K562 (cell line): Measurements from ENCODE around the gene NDUFAF8. TPM values are rescaled to one million over a fixed set of nuclear protein-coding genes. Genes with fewer than 3 reads are reported as not detected.
A peak's percentile ranks its signal among the peaks of the same experiment; 100 is the strongest.

Experiments used
- BHLHE40 ChIP-seq: IDR thresholded peaks from 2 replicates; pipeline ENCODE4 v1.6.1; 2011; ENCODE audit warnings: low read length, improper control_type of control experiment
- CEBPZ ChIP-seq: fragments of 150-350 bp; IDR thresholded peaks from 2 replicates; pipeline ENCODE4 v1.6.1; 2014; ENCODE audit warnings: low read depth, mild to moderate bottlenecking, low read length, borderline replicate concordance
- HDAC3 ChIP-seq: fragments of 450-650 bp; IDR thresholded peaks from 2 replicates; pipeline ENCODE4 v1.6.1; 2018; ENCODE audit warnings: borderline replicate concordance, mild to moderate bottlenecking, moderate library complexity; ENCODE audit not compliant: partially characterized antibody
- IRF2 ChIP-seq: sonication (generic); formaldehyde crosslinking; IDR thresholded peaks from 2 replicates; pipeline ENCODE4 v1.8.1; 2022; ENCODE audit warnings: mild to moderate bottlenecking, missing genetic modification reagents
- KLF6 ChIP-seq: fragments of 250-450 bp; sonication (Bioruptor Pico); IDR thresholded peaks from 2 replicates; pipeline ENCODE4 v1.4.0; 2020; ENCODE audit warnings: mild to moderate bottlenecking, moderate library complexity, borderline replicate concordance
- MAX ChIP-seq: sonication (generic); formaldehyde crosslinking; IDR thresholded peaks from 2 replicates; pipeline ENCODE4 v1.9.0; 2022; ENCODE audit warnings: mild to moderate bottlenecking, missing genetic modification reagents
- PHF8 ChIP-seq: fragments of 200-600 bp; sonication (generic); IDR thresholded peaks from 2 replicates; pipeline ENCODE4 v1.6.1; 2012; ENCODE audit warnings: mixed run types, mild to moderate bottlenecking, inconsistent platforms, low read length, moderate library complexity, borderline replicate concordance
- PREB ChIP-seq: sonication (generic); formaldehyde crosslinking; IDR thresholded peaks from 2 replicates; pipeline ENCODE4 v1.8.1; 2023; ENCODE audit warnings: mild to moderate bottlenecking, missing genetic modification reagents
- RBM17 ChIP-seq: fragments of 200-400 bp; formaldehyde crosslinking; IDR thresholded peaks from 2 replicates; pipeline ENCODE4 v1.6.1; 2017; ENCODE audit warnings: low read depth, mild to moderate bottlenecking, low read length, borderline replicate concordance
- SAFB ChIP-seq: fragments of 200-400 bp; formaldehyde crosslinking; IDR thresholded peaks from 2 replicates; pipeline ENCODE4 v1.6.1; 2017; ENCODE audit warnings: low read depth, low read length, borderline replicate concordance
- SNRNP70 ChIP-seq: fragments of 200-400 bp; formaldehyde crosslinking; optimal IDR thresholded peaks from 2 replicates; pipeline ENCODE3; 2017; ENCODE audit warnings: low read depth, low read length
- TARDBP ChIP-seq: fragments of 450-650 bp; IDR thresholded peaks from 2 replicates; pipeline ENCODE4 v1.6.1; 2016
- ZBTB12 ChIP-seq: fragments of 250-450 bp; sonication (Bioruptor Pico); IDR thresholded peaks from 2 replicates; pipeline ENCODE4 v1.4.0; 2020
- ZFP30 ChIP-seq: fragments of 250-450 bp; sonication (Bioruptor Pico); IDR thresholded peaks from 2 replicates; pipeline ENCODE4 v1.8.0; 2022; ENCODE audit warnings: moderate library complexity, mild to moderate bottlenecking, inconsistent platforms, borderline replicate concordance
- ZHX1 ChIP-seq: fragments of 150-350 bp; conservative IDR thresholded peaks from 2 replicates; pipeline ENCODE4 v1.6.1; 2014; ENCODE audit warnings: low read length
- ZNF551 ChIP-seq: fragments of 250-450 bp; sonication (Bioruptor Pico); IDR thresholded peaks from 2 replicates; pipeline ENCODE4 v1.5.0; 2021; ENCODE audit warnings: mild to moderate bottlenecking, moderate library complexity
- ZNF766 ChIP-seq: fragments of 200-800 bp; sonication (Bioruptor generic); conservative IDR thresholded peaks from 2 replicates; pipeline ENCODE4 v1.6.1; 2016; ENCODE audit warnings: missing genetic modification characterization, missing compliant biosample characterization
- polyA plus RNA-seq, 8 experiments: library from polyadenylated mRNA; depleted of rRNA in 4 of 8; stranded (reverse) in 5 of 8; unstranded in 3 of 8; fragments of >200 nt; fragmentation: Nextera tagmentation in 2 of 8; fragmentation: Illumina TruSeq in 1 of 8; extraction: Ambion mirVana in 2 of 8; extraction: Trizol in 1 of 8; gene quantifications; 2 replicates each; pipeline versions ENCODE4 v1.2.1 to v1.2.3, GENCODE V29; 2011 to 2014; ENCODE audit warnings: inconsistent platforms in 1 of 8, missing spikeins in 1 of 8
- total RNA-seq, 7 experiments: library from RNA; depleted of rRNA in 6 of 7; stranded (reverse); fragments of >200 nt in 6 of 7; fragmentation: Illumina TruSeq in 2 of 7; extraction: Trizol in 2 of 7; gene quantifications; 2 replicates each; pipeline versions ENCODE4 v1.2.1 to v1.2.3, GENCODE V29; 2011 to 2021; ENCODE audit warnings: low replicate concordance in 1 of 7

NDUFAF8 gene
- total and polyA plus RNA-seq, 9 of the 15 experiments (the other 6 are each of a cell fraction or from before 2014, with no cell fraction given): 13.5 to 144 (median 90.0) TPM

DNA sequence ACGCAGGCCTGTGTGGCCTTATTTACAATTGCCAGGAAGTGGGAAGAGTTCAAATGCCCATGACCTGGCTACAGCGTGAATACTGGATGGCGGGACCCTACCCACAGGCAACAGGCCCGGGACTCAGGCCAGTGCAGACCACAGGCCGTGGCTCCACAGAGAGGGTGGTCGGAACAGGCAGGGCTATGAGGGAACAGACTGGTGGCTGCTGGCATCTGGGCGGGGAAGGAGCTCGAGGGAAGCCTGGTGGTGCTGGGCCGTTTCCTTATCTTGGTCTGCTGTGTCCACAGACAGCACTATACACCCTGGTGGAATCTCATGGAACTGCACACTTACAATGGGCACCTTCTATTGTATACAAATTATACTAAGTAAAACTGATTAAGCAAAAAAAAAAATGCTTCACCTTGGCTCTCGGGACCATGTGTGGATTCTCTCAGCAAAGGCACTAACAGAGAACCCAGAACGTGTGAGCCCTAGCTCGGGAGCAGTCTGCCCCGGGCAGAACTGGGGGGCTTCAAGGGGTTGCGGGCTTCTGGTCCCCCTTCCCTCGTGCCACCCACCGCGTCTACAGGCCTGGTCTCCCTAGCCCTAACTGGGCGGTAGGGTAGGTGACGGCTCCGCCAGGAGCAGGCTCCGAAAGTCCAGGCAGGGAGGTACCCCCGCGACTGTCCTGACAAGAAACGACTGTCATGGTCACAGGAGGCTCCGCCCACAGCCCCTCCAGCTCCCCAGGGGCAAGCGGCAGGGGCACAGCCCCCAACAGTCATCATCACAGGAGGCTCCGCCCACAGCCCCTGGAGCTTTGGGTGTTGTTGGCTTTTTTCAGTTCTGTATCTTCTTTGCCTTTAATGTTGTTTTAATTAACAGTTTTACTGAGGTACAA is 38.2 kb upstream of the NDUFAF8 start (continued):
- TF ChIP-seq SNRNP70 (no peak), PHF8 (no peak), TARDBP (no peak), MAX (peak; percentile 31; the same call in 1 of the 2 replicates), CEBPZ (no peak), KLF6 (CRISPR knock-in tag) (no peak), ZBTB12 (CRISPR knock-in tag) (no peak), SAFB (no peak), PREB (CRISPR knock-in tag) (no peak), ZHX1 (0 out of 2 replicates have a peak, but pooled peaks have one; percentile 46), IRF2 (CRISPR knock-in tag) (no peak), BHLHE40 (no peak), RBM17 (no peak), ZFP30 (CRISPR knock-in tag) (no peak), HDAC3 (no peak), ZNF551 (CRISPR knock-in tag) (no peak), ZNF766 (CRISPR knock-in tag) (no peak)
